HG02763 (cell line): ENCODE data around the gene TP53I13.

ENCODE experiments used
- ATAC-seq: cut with Tn5 transposase; IDR thresholded peaks from one replicate; pipeline ENCODE4 v1.9.1; 2021; ENCODE audit warnings: mild to moderate bottlenecking, moderate library complexity; ENCODE audit not compliant: unreplicated experiment

TP53I13 gene

GRCh38 chr17:29592850-29593551, 24.5 kb downstream of the TP53I13 start, which contains the start of gene ANKRD13B:
TSS of gene ANKRD13B (plus strand) at chr17:29593132. CDS start at chr17:29593622, 490 bp downstream.
- no peak for ATAC-seq

- no peak for ATAC-seq
These were observed 25.4 kb downstream of the TP53I13 start for GRCh38 chr17:29593591-29594518.

GRCh38 chr17:29594519-29595090, 26.1 kb downstream of the TP53I13 start:
- ATAC-seq, result no peak

- no peak for ATAC-seq
These were observed 26.8 kb downstream of the TP53I13 start for GRCh38 chr17:29595107-29595942.

- no peak for ATAC-seq
These were observed 27.7 kb downstream of the TP53I13 start for GRCh38 chr17:29595943-29596774.

GRCh38 chr17:29596811-29597210, 28.3 kb downstream of the TP53I13 start:
- ATAC-seq, result no peak

- ATAC-seq, result no peak
These were observed 29.1 kb downstream of the TP53I13 start for GRCh38 chr17:29597361-29598172.

GRCh38 chr17:29603109-29603674, 34.7 kb downstream of the TP53I13 start:
- ATAC-seq, result no peak

GRCh38 chr17:29607557-29608195, 39.2 kb downstream of the TP53I13 start:
- no peak for ATAC-seq

GRCh38 chr17:29608986-29609385, 40.5 kb downstream of the TP53I13 start:
- ATAC-seq, result no peak

GRCh38 chr17:29610395-29610794, 41.9 kb downstream of the TP53I13 start:
- no peak for ATAC-seq

- ATAC-seq, result no peak
These were observed 43.0 kb downstream of the TP53I13 start for GRCh38 chr17:29611351-29612093.

GRCh38 chr17:29612094-29612403, 43.5 kb downstream of the TP53I13 start:
- no peak for ATAC-seq

GRCh38 chr17:29612404-29613280, 44.1 kb downstream of the TP53I13 start:
- ATAC-seq, result no peak

GRCh38 chr17:29613352-29613837, 44.9 kb downstream of the TP53I13 start:
- ATAC-seq, result no peak

- no peak for ATAC-seq
These were observed 45.4 kb downstream of the TP53I13 start for GRCh38 chr17:29613856-29614255.
